Suppressor macrophage (primary cell): ENCODE data around the gene MYLIP.

Experiments used
- DNase-seq, 4 experiments: peaks; one replicate each; pipeline ENCODE4 v3.0.0-alpha.2; 2020 to 2022

Gene MYLIP

GRCh38 chr6:16108419-16108818 is 20.5 kb upstream of the MYLIP start:
- no peak for DNase-seq

GRCh38 chr6:16108921-16109658 is 19.8 kb upstream of the MYLIP start:
- DNase-seq: no peak

DNA sequence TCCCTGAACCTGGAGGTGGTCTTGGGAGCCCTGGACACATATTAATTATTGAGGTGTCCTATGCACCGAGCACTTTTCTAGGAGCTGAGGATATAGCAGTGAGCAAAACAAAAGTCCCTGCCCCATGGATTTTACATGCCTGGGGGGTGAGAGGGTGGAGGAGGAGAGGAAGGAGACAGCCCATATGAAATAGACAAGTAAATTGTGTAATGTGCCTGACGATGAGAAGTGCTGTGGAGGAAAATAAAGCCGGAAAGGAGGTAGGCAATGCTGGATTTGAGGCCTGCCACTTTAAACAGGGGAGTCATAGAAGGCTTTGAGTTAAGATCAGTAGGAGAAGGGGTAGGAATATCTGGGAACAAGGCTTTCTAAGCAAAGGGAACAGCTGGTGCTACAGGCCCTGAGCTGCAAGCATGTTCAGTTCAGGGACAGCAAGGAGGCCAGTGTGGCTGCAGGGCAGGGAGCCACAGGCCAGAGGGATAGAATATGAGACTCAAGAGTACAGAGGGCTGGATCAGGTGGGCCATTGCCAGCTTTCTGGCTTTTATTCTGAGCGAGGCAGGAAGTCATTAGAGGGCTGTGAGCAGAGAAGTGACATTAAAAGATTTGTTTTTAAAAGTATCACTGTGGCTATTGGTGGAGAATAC is 19.1 kb upstream of the MYLIP start:
- DNase-seq: peak in 2 of 4 experiments; percentile 16 to 25

DNA sequence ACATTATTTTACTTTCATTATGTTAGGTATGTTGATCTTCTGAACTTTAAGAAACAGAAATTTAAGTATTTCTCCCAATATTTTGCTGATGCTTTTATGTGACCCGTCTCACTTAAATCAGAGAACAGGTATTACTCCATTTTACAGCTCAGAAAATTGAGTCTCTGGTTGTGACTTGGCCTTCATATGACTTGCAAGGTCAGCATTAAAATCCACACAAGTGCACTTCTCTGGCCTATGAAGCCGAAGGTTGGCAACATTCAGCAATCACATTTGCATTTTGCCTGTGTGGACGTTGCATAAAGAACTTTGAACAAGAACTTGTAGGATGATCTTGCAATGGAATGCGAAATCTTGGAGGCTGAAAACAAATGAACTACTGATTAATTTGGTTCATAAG is 10.1 kb upstream of the MYLIP start:
- no peak for DNase-seq

GRCh38 chr6:16121339-16121738 is 7.5 kb upstream of the MYLIP start:
- DNase-seq: no peak

- DNase-seq: no peak
These were observed 6.7 kb upstream of the MYLIP start for GRCh38 chr6:16122197-16122596.

GRCh38 chr6:16124198-16125180 is 4.4 kb upstream of the MYLIP start:
- no peak for DNase-seq

- no peak for DNase-seq
These were observed 2.8 kb upstream of the MYLIP start for GRCh38 chr6:16126056-16126455.

- no peak for DNase-seq
These were observed 2.0 kb upstream of the MYLIP start for GRCh38 chr6:16126861-16127260.

DNA sequence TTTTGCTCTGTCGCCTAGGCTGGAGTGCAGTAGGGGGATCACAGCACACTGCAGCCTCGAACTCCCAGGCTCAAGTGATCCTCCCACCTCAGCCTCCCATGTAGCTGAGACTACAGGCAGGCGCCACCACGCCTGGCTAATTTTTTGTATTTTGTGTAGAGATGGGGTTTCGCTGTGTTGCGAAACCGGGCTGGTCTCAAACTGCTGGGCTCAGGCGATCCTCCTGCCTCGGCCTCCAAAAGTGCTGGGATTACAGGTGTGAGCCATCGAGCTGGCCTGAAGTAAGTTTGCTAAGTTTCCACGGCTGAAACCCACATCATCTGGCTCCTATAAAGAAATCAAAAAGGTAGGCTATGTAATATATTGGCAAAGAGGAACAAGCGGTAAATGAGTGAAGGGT is 1.4 kb upstream of the MYLIP start:
- DNase-seq: no peak

GRCh38 chr6:16129623-16130401 is 926 bp downstream of the MYLIP start:
- DNase-seq: peak in 3 of 4 experiments; percentile 11 to 21 (median 14)

- DNase-seq: no peak
These were observed 1.6 kb downstream of the MYLIP start for GRCh38 chr6:16130437-16130891.

- DNase-seq: peak; percentile 67 to 93 (median 84)
These were observed 2.1 kb downstream of the MYLIP start for GRCh38 chr6:16130932-16131387.

DNA sequence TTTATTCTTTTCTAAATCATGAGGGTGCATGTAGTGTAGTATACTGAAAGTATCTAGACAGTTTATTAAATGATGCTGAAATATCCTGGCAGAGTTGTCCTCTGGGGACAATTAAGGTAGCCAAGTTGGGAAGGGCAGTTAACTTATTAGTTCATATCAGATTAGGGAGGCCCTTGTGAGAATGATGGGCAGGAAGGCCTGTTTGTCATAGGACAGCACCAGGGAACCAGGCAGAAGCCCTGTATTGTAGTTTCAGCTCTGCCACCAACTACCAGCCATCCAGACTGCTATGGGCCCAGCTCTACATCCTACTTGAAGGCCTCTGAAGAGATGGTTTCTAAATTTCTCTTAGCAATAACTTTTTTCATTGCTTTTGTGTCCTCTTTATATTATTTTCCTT is 4.0 kb downstream of the MYLIP start:
- DNase-seq: no peak

DNA sequence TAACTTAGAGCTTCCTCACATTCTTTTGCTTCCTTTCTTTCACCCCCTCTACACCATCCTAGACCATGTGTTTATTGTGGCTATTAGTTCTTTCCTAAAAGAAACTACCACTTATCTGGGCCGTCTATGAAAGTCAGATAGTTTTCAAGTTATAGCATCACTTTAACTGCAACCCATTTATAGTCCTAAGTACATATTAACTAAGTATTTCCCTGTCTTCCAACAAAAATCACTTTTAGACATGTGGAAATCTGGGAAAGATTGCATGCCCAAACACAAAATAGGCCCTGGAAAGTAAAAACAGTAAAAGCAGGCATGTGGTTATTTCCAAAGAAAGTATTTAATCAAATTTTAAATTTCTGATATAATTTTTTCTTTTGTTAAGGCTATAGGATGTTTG is 5.5 kb downstream of the MYLIP start:
- DNase-seq: no peak

DNA sequence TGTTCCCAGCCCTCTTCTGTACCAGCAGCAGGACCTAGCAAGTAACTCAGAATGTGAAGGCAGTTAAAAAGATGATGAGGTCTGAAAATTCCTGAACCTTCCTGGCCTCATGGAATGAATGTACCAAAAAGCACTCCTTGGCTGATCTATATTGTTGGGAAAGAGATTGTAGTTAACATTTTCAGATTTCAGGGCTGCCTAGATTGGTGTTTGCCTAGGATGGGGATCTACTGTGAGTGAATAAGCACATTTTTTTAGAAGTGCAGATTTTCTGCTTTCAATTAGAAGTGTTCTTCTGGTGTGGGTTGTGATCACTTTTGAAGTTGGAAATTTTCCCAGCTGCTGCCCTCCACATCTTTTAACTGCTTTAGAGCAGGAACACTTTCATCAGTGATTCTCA is 6.2 kb downstream of the MYLIP start:
- DNase-seq: no peak

- DNase-seq: no peak
These were observed 7.2 kb downstream of the MYLIP start for GRCh38 chr6:16136091-16136490.

- DNase-seq: peak; percentile 32 to 59 (median 44)
These were observed 8.0 kb downstream of the MYLIP start for GRCh38 chr6:16136621-16137450.

DNA sequence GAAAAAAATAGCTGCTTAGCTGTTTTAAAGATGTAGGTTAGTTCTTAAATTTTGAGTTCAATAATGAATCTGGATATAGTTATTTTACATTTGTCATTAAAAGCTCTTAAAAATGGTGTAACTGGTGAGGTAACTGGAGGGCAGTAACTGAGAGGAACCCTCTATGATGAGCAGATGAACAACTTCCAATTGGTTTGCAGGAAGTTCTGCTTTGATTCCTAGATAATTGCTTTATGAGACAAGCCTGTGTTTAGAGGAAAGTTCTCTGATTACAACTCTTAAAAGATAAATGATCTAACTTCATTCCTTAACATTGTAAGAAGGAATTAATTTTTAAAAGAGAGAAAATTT is 8.5 kb downstream of the MYLIP start:
- DNase-seq: peak in 2 of 4 experiments; percentile 28 to 32

GRCh38 chr6:16139556-16139955 is 10.7 kb downstream of the MYLIP start:
- no peak for DNase-seq

- DNase-seq: no peak
These were observed 11.7 kb downstream of the MYLIP start for GRCh38 chr6:16140607-16141006.
